ENCODE results near the gene FAM47C.
"Not testable (repeated sequence)": the region's sequence is repeated elsewhere in the genome, so short reads cannot be mapped to it uniquely, and the experiment has no call there.

FAM47C gene

DNA sequence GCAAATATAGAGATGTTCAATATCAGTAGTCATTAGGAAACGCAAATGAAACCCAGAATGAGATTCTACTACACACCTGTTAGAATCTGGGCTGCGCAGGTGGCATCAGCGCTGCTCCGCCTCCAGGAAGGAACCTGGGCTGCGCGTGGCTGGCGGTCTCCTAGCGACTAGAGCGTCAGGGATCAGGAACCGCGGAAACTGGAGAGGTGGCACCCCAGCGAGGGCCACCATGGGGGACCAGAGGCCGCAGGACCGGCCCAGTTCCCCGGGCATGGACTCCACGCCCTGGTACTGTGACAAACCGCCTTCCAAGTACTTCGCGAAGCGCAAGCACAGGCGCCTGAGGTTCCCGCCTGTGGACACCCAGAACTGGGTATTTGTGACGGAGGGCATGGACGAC lies at the start of gene FAM47C:
Gene FAM47C (plus strand): TSS at position 185 of the 400 bp plus-strand sequence. CDS start 45 bp downstream, at position 230.
- not testable (repeated sequence) for H2AFZ ChIP-seq (ENCODE audit: low read depth, low read length)

DNA sequence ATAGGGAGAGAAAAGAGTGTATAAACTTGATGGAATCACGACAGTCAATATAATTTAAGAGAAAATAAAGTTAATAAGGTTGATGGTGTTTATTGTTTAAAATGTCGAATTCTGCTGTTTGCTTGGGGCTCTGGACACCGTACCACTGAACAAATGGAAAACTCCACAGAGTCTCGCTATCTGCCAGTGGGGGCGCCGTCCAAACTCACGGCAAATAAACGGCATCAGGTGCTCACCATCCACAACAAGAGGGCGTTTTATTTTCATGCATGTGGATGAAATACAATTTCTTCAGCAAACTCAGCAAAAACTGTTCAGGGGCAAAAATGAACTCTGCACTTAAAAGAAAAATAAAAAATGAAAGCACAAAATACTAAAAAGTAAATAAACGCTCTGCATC lies 46.6 kb upstream of the FAM47C start:
- Histone ChIP-seq H3K36me3 (ENCODE audit: insufficient read depth, low read length) (no peaks in the 10 kb centered on the region), H3K9me3 (ENCODE audit: low read length) (no peaks in the 10 kb centered on the region), H3K4me1 (ENCODE audit: insufficient read depth, low read length) (no peaks in the 10 kb centered on the region), H2AFZ (ENCODE audit: low read depth, low read length) (no peak overlapping the region), H3K27me3 (ENCODE audit: insufficient read depth, low read length) (peaks cover 25% of the 10 kb centered on the region), H3K4me3 (ENCODE audit: low read length) (no peak overlapping the region)

More for the DNA sequence above, at the start of gene FAM47C:
- H3K9me3 ChIP-seq (ENCODE audit: low read length); H3K4me3 ChIP-seq (ENCODE audit: low read length); H3K27me3 ChIP-seq (ENCODE audit: insufficient read depth, low read length); H3K4me1 ChIP-seq (ENCODE audit: insufficient read depth, low read length); H3K36me3 ChIP-seq (ENCODE audit: insufficient read depth, low read length): not testable (repeated sequence)

DNA sequence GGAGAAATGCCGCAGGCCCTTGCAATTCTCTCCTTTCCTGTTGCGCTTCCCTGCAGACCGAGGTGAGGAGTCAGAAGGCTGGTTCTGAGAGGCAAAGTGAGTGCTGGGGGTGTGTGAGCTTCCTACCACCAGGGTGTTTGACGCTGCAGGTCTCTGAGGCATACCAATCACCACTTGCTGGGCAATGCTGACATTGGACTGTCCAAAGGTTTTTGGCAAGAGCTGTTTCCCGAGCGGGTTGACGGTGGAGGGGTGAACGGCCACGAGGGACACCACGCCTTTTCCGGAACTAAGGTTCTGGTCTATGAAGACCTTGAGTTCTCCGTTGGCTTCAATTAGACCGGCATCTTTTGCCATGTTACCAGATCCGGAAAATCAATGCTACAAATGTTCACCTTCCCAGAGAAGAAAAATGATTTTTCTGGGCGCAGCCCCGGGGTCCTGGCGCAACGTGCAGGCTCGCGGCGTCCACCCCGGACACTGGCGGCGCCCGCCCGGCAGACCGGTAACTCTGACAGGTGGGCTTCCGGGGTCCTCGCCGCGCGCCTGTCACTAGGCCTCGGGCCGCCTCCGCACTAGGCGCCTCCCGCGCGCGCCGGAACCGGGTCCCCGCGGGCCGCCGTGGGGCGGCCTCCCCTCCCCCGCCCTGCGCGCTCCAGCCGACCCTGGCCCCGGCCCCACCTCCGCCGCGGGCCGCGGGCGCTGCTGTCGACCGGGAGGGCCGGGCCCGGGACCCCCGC lies 44.9 kb upstream of the FAM47C start:
- no peak overlapping the region for H2AFZ ChIP-seq (ENCODE audit: low read depth, low read length)
- no peaks in the 10 kb centered on the region for H3K4me1 ChIP-seq (ENCODE audit: insufficient read depth, low read length)
- peaks cover 12% of the 10 kb centered on the region for H3K27me3 ChIP-seq (ENCODE audit: insufficient read depth, low read length)
- H3K9me3 ChIP-seq (ENCODE audit: low read length), result no peaks in the 10 kb centered on the region
- H3K36me3 ChIP-seq (ENCODE audit: insufficient read depth, low read length), result no peaks in the 10 kb centered on the region
- H3K4me3 ChIP-seq (ENCODE audit: low read length), result no peak overlapping the region

DNA sequence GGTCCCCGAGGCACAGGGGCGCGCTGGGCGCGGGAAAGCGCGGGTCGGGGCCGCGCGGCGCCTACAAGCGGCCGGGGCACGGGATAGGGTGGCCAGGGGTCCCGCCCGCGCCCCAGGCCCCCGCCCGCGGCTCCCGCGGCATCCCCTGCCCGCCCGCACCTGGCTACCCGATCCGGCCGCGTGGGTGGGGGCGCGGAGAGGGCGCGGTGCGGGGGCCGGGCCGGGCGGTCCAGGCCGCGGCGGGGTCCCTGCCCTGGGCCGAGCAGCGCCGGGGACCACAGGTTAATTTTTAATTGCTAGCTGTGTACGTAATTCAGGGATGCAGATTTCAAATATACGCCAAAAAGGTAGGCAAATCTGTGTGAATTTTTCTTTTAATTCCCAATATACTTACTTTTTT lies 44.3 kb upstream of the FAM47C start:
- no peaks in the 10 kb centered on the region for H3K9me3 ChIP-seq (ENCODE audit: low read length)
- H3K27me3 ChIP-seq (ENCODE audit: insufficient read depth, low read length), result peaks cover 6% of the 10 kb centered on the region
- no peaks in the 10 kb centered on the region for H3K4me1 ChIP-seq (ENCODE audit: insufficient read depth, low read length)
- H3K4me3 ChIP-seq (ENCODE audit: low read length), result no peak overlapping the region
- no peak overlapping the region for H2AFZ ChIP-seq (ENCODE audit: low read depth, low read length)
- no peaks in the 10 kb centered on the region for H3K36me3 ChIP-seq (ENCODE audit: insufficient read depth, low read length)

DNA sequence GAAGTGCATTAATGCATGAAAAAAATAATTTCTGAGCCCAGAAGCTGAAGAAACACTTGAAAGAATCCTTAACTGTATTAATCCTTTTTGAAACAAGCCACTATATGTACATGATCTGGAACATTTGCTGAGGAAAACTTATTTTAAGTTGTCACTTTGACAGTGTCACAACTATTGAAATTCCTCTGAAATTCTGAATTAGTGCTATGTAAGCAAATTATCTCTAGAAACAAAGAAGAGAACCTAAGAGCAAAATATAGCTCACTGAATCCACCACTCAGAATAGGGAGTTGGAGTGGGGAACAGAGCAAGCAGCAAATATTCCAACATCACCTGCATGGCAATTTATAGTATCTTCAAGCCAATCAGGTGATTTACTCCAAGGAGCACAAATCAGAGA lies 34.6 kb upstream of the FAM47C start:
- H2AFZ ChIP-seq (ENCODE audit: low read depth, low read length), result no peak overlapping the region

DNA sequence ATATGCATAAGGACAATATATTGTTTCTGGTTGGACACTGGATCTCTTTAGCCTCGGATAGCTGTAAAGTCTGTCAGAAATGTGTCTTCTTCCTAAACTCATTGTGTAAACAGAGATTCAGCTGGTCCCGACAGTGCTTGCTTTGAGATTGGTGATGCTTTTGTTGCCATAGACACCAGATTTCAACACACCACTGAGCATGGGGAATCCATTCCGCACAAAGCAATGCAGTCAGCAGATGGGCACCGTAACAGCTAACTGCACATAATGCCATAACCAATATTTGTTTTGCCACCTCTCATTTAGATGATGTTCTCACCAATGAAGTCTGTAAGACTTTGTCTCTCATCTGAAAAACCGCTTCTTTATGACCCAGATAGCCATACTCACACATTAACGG lies 33.3 kb upstream of the FAM47C start:
- H3K4me3 ChIP-seq (ENCODE audit: low read length), result no peak overlapping the region
- H2AFZ ChIP-seq (ENCODE audit: low read depth, low read length), result no peak overlapping the region
- no peaks in the 10 kb centered on the region for H3K36me3 ChIP-seq (ENCODE audit: insufficient read depth, low read length)
- no peaks in the 10 kb centered on the region for H3K4me1 ChIP-seq (ENCODE audit: insufficient read depth, low read length)
- no peaks in the 10 kb centered on the region for H3K27me3 ChIP-seq (ENCODE audit: insufficient read depth, low read length)
- no peaks in the 10 kb centered on the region for H3K9me3 ChIP-seq (ENCODE audit: low read length)

More for the DNA sequence above, 34.6 kb upstream of the FAM47C start:
- no peaks in the 10 kb centered on the region for H3K36me3 ChIP-seq (ENCODE audit: insufficient read depth, low read length)
- H3K9me3 ChIP-seq (ENCODE audit: low read length), result no peaks in the 10 kb centered on the region
- peaks cover 3% of the 10 kb centered on the region for H3K27me3 ChIP-seq (ENCODE audit: insufficient read depth, low read length)
- no peaks in the 10 kb centered on the region for H3K4me1 ChIP-seq (ENCODE audit: insufficient read depth, low read length)
- H3K4me3 ChIP-seq (ENCODE audit: low read length), result no peak overlapping the region

DNA sequence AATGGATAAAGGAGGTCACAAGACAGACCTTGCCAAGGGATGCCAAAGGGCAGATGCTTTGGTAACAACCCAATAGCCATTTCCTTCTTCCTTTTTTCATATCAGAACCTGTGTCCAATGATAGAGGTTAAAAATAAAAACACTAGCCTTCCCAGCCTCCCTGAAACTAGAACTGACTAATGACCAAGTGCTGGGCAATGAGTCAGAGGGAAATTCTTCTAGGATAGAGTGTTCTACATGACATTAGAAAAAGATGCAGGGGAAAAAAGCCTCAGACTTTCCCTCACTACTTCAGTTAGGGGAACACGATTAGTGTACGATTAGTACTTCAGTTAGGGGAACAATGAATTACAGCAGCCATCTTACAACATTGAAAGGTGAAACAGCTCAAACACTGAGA lies 29.3 kb upstream of the FAM47C start:
- no peaks in the 10 kb centered on the region for H3K36me3 ChIP-seq (ENCODE audit: insufficient read depth, low read length)
- no peaks in the 10 kb centered on the region for H3K4me1 ChIP-seq (ENCODE audit: insufficient read depth, low read length)
- H3K4me3 ChIP-seq (ENCODE audit: low read length), result no peak overlapping the region
- H3K9me3 ChIP-seq (ENCODE audit: low read length), result no peaks in the 10 kb centered on the region
- peaks cover 3% of the 10 kb centered on the region for H3K27me3 ChIP-seq (ENCODE audit: insufficient read depth, low read length)
- H2AFZ ChIP-seq (ENCODE audit: low read depth, low read length), result no peak overlapping the region

DNA sequence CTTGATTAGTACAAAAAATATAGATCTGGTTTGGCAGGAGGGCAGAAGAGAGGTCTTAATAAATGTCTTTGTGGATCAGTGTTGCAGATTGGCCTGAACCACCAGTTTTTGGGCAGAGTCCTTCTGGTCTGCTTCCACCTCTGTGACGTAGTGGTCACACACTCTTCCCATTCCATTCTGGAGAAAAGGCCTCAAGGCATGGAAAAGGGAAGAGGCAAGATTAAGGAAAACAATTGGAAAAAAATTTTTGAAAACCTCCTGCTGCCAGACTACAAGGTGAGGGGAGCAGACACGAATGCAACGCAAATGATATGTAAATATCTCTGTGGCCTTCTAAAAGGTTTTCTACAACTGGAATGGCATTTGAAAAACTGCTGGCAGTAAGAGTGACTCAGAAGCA lies 24.3 kb upstream of the FAM47C start:
- peaks cover 12% of the 10 kb centered on the region for H3K27me3 ChIP-seq (ENCODE audit: insufficient read depth, low read length)
- H3K36me3 ChIP-seq (ENCODE audit: insufficient read depth, low read length), result no peaks in the 10 kb centered on the region
- H3K4me1 ChIP-seq (ENCODE audit: insufficient read depth, low read length), result no peaks in the 10 kb centered on the region
- no peak overlapping the region for H3K4me3 ChIP-seq (ENCODE audit: low read length)
- H2AFZ ChIP-seq (ENCODE audit: low read depth, low read length), result no peak overlapping the region
- H3K9me3 ChIP-seq (ENCODE audit: low read length), result no peaks in the 10 kb centered on the region

DNA sequence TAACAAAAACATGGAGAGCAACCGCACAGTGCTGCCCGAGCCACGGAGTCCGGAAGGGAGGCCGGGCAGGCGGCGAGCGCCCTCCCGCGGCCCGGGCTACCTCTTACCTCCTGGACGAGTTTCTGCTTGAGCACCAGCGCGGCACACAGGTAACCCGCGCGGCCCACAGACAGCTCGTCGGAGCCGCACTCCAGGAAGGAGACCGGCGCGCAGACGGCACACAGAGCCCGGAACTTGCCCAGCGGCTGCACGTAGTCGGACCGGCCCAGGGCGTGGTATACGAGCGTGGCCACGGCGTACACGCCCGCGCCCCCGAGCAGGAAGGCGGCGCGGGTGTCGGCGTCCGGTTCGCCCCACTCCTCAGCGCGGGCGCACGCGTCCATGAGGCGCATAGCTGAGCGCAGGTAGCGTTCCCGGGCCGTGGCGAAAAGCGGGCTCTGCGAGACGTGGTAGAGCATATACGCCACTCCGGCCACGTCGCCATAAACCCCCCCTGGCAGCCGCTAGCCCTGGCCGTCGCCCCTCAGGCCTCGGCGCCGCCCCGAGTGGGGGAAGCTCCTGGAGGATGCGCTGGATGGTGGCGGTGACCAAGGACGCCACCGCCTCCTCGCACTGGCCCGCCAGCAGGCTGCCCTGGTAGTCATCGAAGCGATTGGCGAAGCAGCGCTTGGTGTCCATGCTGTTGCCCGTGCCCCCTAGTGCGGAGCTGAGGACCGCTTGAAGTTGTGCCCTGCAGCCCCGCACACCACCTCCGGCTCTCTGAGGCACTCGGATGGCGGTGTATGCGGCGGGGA lies 22.6 kb upstream of the FAM47C start:
- H3K4me1 ChIP-seq (ENCODE audit: insufficient read depth, low read length); H3K36me3 ChIP-seq (ENCODE audit: insufficient read depth, low read length); H3K9me3 ChIP-seq (ENCODE audit: low read length); H3K4me3 ChIP-seq (ENCODE audit: low read length); H2AFZ ChIP-seq (ENCODE audit: low read depth, low read length): not testable (repeated sequence)
- H3K27me3 ChIP-seq (ENCODE audit: insufficient read depth, low read length), result peaks cover 12% of the 10 kb centered on the region

DNA sequence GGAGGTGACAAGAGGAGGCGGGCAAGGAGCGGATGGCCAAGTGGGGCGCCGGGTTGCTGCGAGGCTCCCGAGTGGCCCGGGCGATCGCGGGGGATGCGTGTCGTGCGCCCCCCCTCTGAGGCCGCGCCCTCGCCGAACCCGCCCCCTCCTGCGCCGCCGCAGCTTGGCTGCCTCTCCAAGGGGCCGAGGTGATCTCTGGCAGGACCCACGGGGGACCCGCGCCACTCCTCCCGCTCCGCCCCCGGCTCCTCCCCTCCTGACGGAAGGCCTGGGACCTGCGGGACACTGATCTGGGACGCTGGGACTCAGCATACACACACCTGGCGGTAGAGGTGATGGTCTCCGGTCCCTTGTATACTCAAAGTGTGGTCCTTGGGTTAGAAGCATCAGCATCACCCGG lies 21.9 kb upstream of the FAM47C start:
- Histone ChIP-seq H3K36me3 (ENCODE audit: insufficient read depth, low read length) (no peaks in the 10 kb centered on the region), H3K27me3 (ENCODE audit: insufficient read depth, low read length) (peaks cover 12% of the 10 kb centered on the region), H3K4me1 (ENCODE audit: insufficient read depth, low read length) (no peaks in the 10 kb centered on the region), H3K9me3 (ENCODE audit: low read length) (no peaks in the 10 kb centered on the region), H3K4me3 (ENCODE audit: low read length) (no peak overlapping the region), H2AFZ (ENCODE audit: low read depth, low read length) (no peak overlapping the region)

DNA sequence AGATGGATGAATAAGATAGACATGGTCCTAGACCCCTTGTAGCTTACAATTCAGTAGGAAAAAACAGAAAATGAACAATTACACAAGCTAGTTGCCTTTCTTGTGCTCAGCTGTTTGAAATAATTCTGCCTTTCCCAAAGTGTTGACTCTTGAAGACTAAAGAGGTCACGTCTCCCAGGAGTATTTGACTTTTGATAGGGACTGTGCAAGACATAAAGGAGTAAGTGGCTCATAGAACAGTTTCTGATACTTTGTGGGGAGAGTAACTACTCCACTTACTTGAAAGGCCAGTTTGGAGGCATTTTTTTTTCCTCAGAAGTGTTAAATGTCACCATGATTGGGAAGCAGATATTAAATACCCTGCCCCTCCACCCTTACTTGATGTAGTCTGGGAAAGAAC lies 21.0 kb upstream of the FAM47C start:
- not testable (repeated sequence) for H3K4me1 ChIP-seq (ENCODE audit: insufficient read depth, low read length); H3K9me3 ChIP-seq (ENCODE audit: low read length); H3K36me3 ChIP-seq (ENCODE audit: insufficient read depth, low read length); H3K4me3 ChIP-seq (ENCODE audit: low read length); H2AFZ ChIP-seq (ENCODE audit: low read depth, low read length)
- H3K27me3 ChIP-seq (ENCODE audit: insufficient read depth, low read length), result peaks cover 12% of the 10 kb centered on the region

DNA sequence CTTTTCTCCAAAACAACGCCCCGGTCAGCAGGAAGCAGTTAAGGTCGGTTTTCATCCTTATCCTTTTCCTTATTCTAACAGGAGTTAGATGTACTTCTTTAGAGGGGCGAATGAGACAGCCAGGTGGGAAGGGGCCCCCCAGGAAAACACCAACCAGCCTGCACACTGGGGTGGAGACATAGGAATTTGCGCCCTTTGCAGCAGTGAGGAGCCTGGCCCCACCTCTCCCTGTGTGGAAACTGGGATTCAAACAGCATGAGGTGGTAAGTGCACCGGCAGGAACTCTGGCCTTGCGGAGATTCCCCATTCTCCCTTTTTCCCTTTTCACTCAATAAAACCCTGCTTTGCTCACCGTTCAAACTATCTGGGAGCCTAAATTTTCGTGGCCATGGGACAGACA lies 8.0 kb upstream of the FAM47C start:
- H3K36me3 ChIP-seq (ENCODE audit: insufficient read depth, low read length), result no peaks in the 10 kb centered on the region
- peaks cover 5% of the 10 kb centered on the region for H3K27me3 ChIP-seq (ENCODE audit: insufficient read depth, low read length)
- H3K4me1 ChIP-seq (ENCODE audit: insufficient read depth, low read length), result no peaks in the 10 kb centered on the region
- no peaks in the 10 kb centered on the region for H3K9me3 ChIP-seq (ENCODE audit: low read length)
- no peak overlapping the region for H2AFZ ChIP-seq (ENCODE audit: low read depth, low read length)
- H3K4me3 ChIP-seq (ENCODE audit: low read length), result no peak overlapping the region

DNA sequence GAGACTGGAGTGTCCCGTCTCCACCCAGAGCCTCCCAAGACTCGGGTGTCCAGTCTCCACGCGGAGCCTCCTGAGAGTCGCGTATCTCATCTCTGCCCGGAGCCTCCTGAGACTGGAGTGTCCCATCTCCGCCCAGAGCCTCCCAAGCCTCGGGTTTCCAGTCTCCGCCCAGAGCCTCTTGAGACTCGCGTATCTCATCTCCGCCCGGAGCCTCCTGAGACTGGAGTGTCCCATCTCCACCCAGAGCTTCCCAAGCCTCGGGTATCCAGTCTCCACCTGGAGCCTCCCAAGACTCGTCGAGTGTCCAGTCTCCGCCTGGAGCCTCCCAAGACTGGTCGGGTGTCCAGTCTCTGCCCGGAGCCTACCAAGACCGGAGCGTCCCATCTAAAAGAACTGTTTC lies 2.3 kb downstream of the FAM47C start:
- H3K4me1 ChIP-seq (ENCODE audit: insufficient read depth, low read length), result no peaks in the 10 kb centered on the region
- no peaks in the 10 kb centered on the region for H3K36me3 ChIP-seq (ENCODE audit: insufficient read depth, low read length)

More for the DNA sequence above, 2.3 kb downstream of the FAM47C start:
- Histone ChIP-seq H3K4me3 (ENCODE audit: low read length) (no peak overlapping the region), H3K9me3 (ENCODE audit: low read length) (no peaks in the 10 kb centered on the region), H2AFZ (ENCODE audit: low read depth, low read length) (no peak overlapping the region), H3K27me3 (ENCODE audit: insufficient read depth, low read length) (no peaks in the 10 kb centered on the region)
